Measurements from ENCODE around the gene PLEKHA7.

- TF ChIP-seq POLR2A (IDR thresholded peaks at IDR 0.05; ENCODE audit: low read depth, low read length) (no peak), CTCF (conservative IDR thresholded peaks at IDR 0.05; ENCODE audit: low read depth, low read length) (no peak), SMC3 (IDR thresholded peaks at IDR 0.05; ENCODE audit: low read depth, low read length) (no peak), CHD1 (IDR thresholded peaks at IDR 0.05; ENCODE audit: low read depth, low read length) (no peak), RAD21 (IDR thresholded peaks at IDR 0.05; ENCODE audit: low read length) (no peak), RFX5 (IDR thresholded peaks at IDR 0.05; ENCODE audit: low read depth, low read length) (no peak)
Measured at GRCh38 chr11:16797776-16798175, 216.4 kb downstream of the PLEKHA7 start.
